A549 (cell line): ENCODE data around the gene PLCB1. TPM values are rescaled to one million over a fixed set of nuclear protein-coding genes. Genes with fewer than 3 reads are reported as not detected.
"Not testable (repeated sequence)": the region's sequence is repeated elsewhere in the genome, so short reads cannot be mapped to it uniquely, and the experiment has no call there.

ENCODE experiments used
- ATAC-seq, 2 experiments: fragments of 200-7000 bp in 1 of 2; fragments of >200 bp in 1 of 2; cut with Nextera tagmentation in 1 of 2; cut with Tn5 transposase in 1 of 2; 3 replicates each; pipeline versions ENCODE4 v1.8.0 to v1.9.1; 2018 to 2020; ENCODE audit warnings: mild to moderate bottlenecking in 1 of 2, moderate library complexity in 1 of 2
- CTCF ChIA-PET: fragments of 300-600 bp; sonication (Branson Sonifier 250); formaldehyde crosslinking; extraction: SDS; loops from one replicate; lab custom pipeline; 2021; ENCODE audit warnings: antibody characterized with exemption, inconsistent platforms; lab: Yijun Ruan, JAX
- POLR2A ChIA-PET: fragments of 350-600 bp; formaldehyde crosslinking; extraction: SDS; loops from one replicate; lab custom pipeline; 2021; ENCODE audit warnings: antibody characterized with exemption, inconsistent platforms; lab: Yijun Ruan, JAX
- DNase-seq, 2 experiments: peaks; one replicate each; pipeline versions ENCODE4 v3.0.0 to v3.0.0-alpha.2; 2011 to 2016; ENCODE audit warnings: low read depth in 1 of 2, low spot score in 1 of 2
- FAIRE-seq: peaks from 2 replicates; lab custom pipeline; 2011; peaks lifted over from hg19 to GRCh38; lab: Jason Lieb, UNC
- H3K27ac ChIP-seq, 2 experiments: fragments of >200 bp; sonication (Bioruptor Twin); formaldehyde crosslinking; 3 replicates each; pipeline ENCODE4 v1.5.1; 2016 to 2017
- H3K4me1 ChIP-seq: fragments of >200 bp; sonication (Bioruptor Twin); formaldehyde crosslinking; 3 replicates; pipeline ENCODE4 v1.6.1; 2016
- H3K4me2 ChIP-seq: fragments of >200 bp; sonication (Bioruptor Twin); formaldehyde crosslinking; 3 replicates; pipeline ENCODE4 v1.6.1; 2016
- H3K4me3 ChIP-seq: fragments of >200 bp; sonication (Bioruptor Twin); formaldehyde crosslinking; 3 replicates; pipeline ENCODE4 v1.5.1; 2016
- H3K9me3 ChIP-seq: fragments of >200 bp; sonication (Bioruptor Twin); formaldehyde crosslinking; 3 replicates; pipeline ENCODE4 v1.6.1; 2016
- BCL3 ChIP-seq: fragments of >200 bp; sonication (Bioruptor Twin); formaldehyde crosslinking; IDR thresholded peaks from 3 replicates; pipeline ENCODE4 v1.6.1; 2016
- BHLHE40 ChIP-seq: IDR thresholded peaks from 2 replicates; pipeline ENCODE4 v1.6.1; 2012; ENCODE audit warnings: low read depth, low read length, inconsistent platforms
- CBX2 ChIP-seq: fragments of 200-600 bp; sonication (generic); IDR thresholded peaks from 2 replicates; pipeline ENCODE4 v1.6.1; 2016; ENCODE audit warnings: low read depth, mild to moderate bottlenecking, borderline replicate concordance
- EHF ChIP-seq: fragments of 250-450 bp; sonication (Bioruptor Pico); IDR thresholded peaks from 2 replicates; pipeline ENCODE4 v1.5.0; 2020; ENCODE audit warnings: mild to moderate bottlenecking
- HDAC2 ChIP-seq: fragments of 200-600 bp; sonication (generic); IDR thresholded peaks from 2 replicates; pipeline ENCODE4 v1.6.1; 2016
- MAX ChIP-seq: IDR thresholded peaks from 2 replicates; pipeline ENCODE4 v1.6.1; 2012
- MAZ ChIP-seq: fragments of 150-350 bp; IDR thresholded peaks from 2 replicates; pipeline ENCODE4 v1.6.1; 2014; ENCODE audit warnings: antibody characterized with exemption, low read depth, low read length, borderline replicate concordance
- MYC ChIP-seq: IDR thresholded peaks from 2 replicates; pipeline ENCODE4 v1.6.1; 2012; ENCODE audit warnings: mild to moderate bottlenecking, inconsistent platforms, low read length, improper control_type of control experiment, borderline replicate concordance
- NPAS2 ChIP-seq: fragments of 250-450 bp; sonication (Bioruptor Pico); IDR thresholded peaks from 2 replicates; pipeline ENCODE4 v1.8.0; 2022; ENCODE audit warnings: mild to moderate bottlenecking, moderate library complexity, borderline replicate concordance
- POLR2AphosphoS2 ChIP-seq: conservative IDR thresholded peaks from 2 replicates; pipeline ENCODE4 v1.6.1; 2012; ENCODE audit warnings: low read length, improper control_type of control experiment, inconsistent platforms
- REST ChIP-seq: fragments of 200-600 bp; sonication (generic); IDR thresholded peaks from 2 replicates; pipeline ENCODE4 v1.6.1; 2016; ENCODE audit warnings: antibody characterized with exemption, mild to moderate bottlenecking, moderate library complexity
- SMC3 ChIP-seq: fragments of >200 bp; sonication (Bioruptor Twin); formaldehyde crosslinking; IDR thresholded peaks from 3 replicates; pipeline ENCODE4 v1.6.1; 2018; ENCODE audit warnings: inconsistent platforms
- TP53 ChIP-seq: fragments of 250-450 bp; sonication (Bioruptor Pico); IDR thresholded peaks from 2 replicates; pipeline ENCODE4 v1.5.0; 2021; ENCODE audit warnings: mild to moderate bottlenecking, moderate library complexity
- WGBS: methylation state at CpG from one replicate; pipeline ENCODE4 v1.1.6; 2017; ENCODE audit errors: missing lambda C conversion rate; 5-methylcytosine and 5-hydroxymethylcytosine counted together
- polyA plus RNA-seq, 4 experiments: library from polyadenylated mRNA; depleted of rRNA in 3 of 4; stranded (reverse); fragments of >200 nt; fragmentation: RNase III in 1 of 4; extraction: RNeasy Plus Mini Kit Qiagen cat#74134 plus additional on column Dnase treatment in 1 of 4; gene quantifications; 2 replicates in 3 of 4; 3 replicates in 1 of 4; pipeline ENCODE4 v1.2.3, GENCODE V29; 2011 to 2017
- TF ChIP-seq, protein P1 (sequence below): fragments of 250-450 bp; sonication (Bioruptor Pico); IDR thresholded peaks from 2 replicates; pipeline ENCODE4 v1.5.0; 2021; ENCODE audit warnings: mild to moderate bottlenecking, moderate library complexity, borderline replicate concordance
- TF ChIP-seq, protein P2 (sequence below): fragments of >200 bp; sonication (Bioruptor Twin); formaldehyde crosslinking; IDR thresholded peaks from 3 replicates; pipeline ENCODE4 v1.5.1; 2016

The PLCB1 gene
- polyA plus RNA-seq, 2 of the 4 experiments (the other 2 are of a cell fraction) = 0.97 to 6.3 TPM

GRCh38 chr20:8346700-8347270 lies 214.7 kb downstream of the PLCB1 start:
- ATAC-seq = no peak
- 14% methylated on average over 1 of the region's 1 CpG for WGBS

DNA sequence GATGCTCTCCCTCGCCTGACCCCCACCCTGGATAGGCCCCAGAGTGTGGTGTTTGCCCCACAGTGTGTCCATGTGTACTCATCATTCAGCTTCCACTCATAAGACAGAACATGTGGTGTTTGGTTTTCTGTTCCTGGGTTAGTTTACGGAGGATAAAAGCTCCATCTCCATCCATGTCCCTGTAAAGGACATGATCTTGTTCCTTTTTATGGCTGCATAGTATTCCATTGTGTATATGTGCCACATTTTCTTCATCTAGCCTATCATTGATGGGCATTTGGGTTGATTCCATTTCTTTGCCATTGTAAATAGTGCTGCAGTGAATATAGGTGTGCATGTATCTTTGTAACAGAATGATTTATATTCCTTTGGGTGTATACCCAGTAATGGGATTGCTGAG lies 218.2 kb downstream of the PLCB1 start:
- ATAC-seq, H3K9me3 ChIP-seq, POLR2A ChIA-PET, H3K4me3 ChIP-seq, FAIRE-seq, H3K4me1 ChIP-seq, CTCF ChIA-PET, H3K27ac ChIP-seq, DNase-seq, H3K4me2 ChIP-seq: not testable (repeated sequence)
- 0% methylated on average over 2 of the region's 2 CpGs for WGBS

More at GRCh38 chr20:8346700-8347270, 214.7 kb downstream of the PLCB1 start:
- no peak overlapping the region for H3K4me2 ChIP-seq
- FAIRE-seq = no peak
- no peak overlapping the region for H3K4me3 ChIP-seq
- DNase-seq = no peak
- CTCF ChIA-PET = interaction anchor here (2.4 kb wide), 1 partner anchor 13 kb away, joined by 7 read pairs; no protein-coding TSS in a partner anchor
- H3K9me3 ChIP-seq = no peaks in the 10 kb centered on the region
- no peaks in the 10 kb centered on the region for H3K4me1 ChIP-seq
- H3K27ac ChIP-seq = no peak overlapping the region
- TF ChIP-seq POLR2AphosphoS2 = no peak
- no peak for TF ChIP-seq NPAS2 (CRISPR knock-in tag)
- TF ChIP-seq, all 56 proteins: peak for 0
- POLR2A ChIA-PET = no interaction called here

DNA sequence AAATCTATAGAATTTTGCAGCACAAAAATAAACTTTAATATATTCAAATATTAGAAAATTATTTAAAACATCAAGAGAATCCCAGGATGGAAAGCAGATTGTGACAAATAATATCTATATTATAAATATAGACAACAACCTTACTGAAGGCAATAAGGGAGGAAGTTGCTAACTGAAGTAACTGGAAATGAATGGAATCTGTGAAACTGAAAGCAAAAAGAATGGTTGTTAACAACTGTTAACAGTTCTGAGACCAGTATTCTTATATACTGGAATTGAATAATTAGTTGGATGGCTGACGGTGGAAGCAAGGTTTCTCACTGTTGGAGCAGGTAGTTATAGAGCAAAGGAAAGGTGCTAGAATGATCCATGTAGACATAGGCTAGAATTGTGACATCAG lies 220.4 kb downstream of the PLCB1 start:
- CTCF ChIA-PET = no interaction called here
- 15% methylated on average over 1 of the region's 1 CpG for WGBS
- Histone ChIP-seq H3K4me2 (no peak overlapping the region), H3K4me3 (no peak overlapping the region), H3K9me3 (no peaks in the 10 kb centered on the region), H3K4me1 (no peaks in the 10 kb centered on the region), H3K27ac (no peak overlapping the region)
- TF ChIP-seq EHF (CRISPR knock-in tag) (no peak), MAX (no peak), HDAC2 (no peak), CBX2 (no peak), REST (no peak), TP53 (CRISPR knock-in tag) (no peak), BHLHE40 (no peak), BCL3 (no peak), MYC (no peak), SMC3 (no peak), MAZ (no peak)
- TF ChIP-seq, protein P1, sequence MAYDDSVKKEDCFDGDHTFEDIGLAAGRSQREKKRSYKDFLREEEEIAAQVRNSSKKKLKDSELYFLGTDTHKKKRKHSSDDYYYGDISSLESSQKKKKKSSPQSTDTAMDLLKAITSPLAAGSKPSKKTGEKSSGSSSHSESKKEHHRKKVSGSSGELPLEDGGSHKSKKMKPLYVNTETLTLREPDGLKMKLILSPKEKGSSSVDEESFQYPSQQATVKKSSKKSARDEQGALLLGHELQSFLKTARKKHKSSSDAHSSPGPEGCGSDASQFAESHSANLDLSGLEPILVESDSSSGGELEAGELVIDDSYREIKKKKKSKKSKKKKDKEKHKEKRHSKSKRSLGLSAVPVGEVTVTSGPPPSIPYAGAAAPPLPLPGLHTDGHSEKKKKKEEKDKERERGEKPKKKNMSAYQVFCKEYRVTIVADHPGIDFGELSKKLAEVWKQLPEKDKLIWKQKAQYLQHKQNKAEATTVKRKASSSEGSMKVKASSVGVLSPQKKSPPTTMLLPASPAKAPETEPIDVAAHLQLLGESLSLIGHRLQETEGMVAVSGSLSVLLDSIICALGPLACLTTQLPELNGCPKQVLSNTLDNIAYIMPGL (CRISPR knock-in tag) = no peak
- TF ChIP-seq, protein P2, sequence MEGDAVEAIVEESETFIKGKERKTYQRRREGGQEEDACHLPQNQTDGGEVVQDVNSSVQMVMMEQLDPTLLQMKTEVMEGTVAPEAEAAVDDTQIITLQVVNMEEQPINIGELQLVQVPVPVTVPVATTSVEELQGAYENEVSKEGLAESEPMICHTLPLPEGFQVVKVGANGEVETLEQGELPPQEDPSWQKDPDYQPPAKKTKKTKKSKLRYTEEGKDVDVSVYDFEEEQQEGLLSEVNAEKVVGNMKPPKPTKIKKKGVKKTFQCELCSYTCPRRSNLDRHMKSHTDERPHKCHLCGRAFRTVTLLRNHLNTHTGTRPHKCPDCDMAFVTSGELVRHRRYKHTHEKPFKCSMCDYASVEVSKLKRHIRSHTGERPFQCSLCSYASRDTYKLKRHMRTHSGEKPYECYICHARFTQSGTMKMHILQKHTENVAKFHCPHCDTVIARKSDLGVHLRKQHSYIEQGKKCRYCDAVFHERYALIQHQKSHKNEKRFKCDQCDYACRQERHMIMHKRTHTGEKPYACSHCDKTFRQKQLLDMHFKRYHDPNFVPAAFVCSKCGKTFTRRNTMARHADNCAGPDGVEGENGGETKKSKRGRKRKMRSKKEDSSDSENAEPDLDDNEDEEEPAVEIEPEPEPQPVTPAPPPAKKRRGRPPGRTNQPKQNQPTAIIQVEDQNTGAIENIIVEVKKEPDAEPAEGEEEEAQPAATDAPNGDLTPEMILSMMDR = no peak
- POLR2A ChIA-PET = no interaction called here
- ATAC-seq (no peak), DNase-seq (no peak), FAIRE-seq (no peak)
